B cell (primary cell): Measurements from ENCODE around the gene MIPOL1. TPM values are rescaled to one million over a fixed set of nuclear protein-coding genes. Genes with fewer than 3 reads are reported as not detected.

Experiments used
- ATAC-seq: fragments of 200-7000 bp; cut with Tn5 transposase; one replicate; pipeline ENCODE4 v1.10.0; 2021; ENCODE audit warnings: low read depth, mild to moderate bottlenecking, moderate number of reproducible peaks, moderate library complexity
- CTCF ChIA-PET: fragments of 350-600 bp; sonication (Branson Sonifier 250); formaldehyde crosslinking; loops from one replicate; lab custom pipeline; 2021; ENCODE audit warnings: antibody characterized with exemption, inconsistent platforms; lab: Charles Lee
- POLR2A ChIA-PET: fragments of 350-600 bp; sonication (Branson Sonifier 250); formaldehyde crosslinking; loops from one replicate; lab custom pipeline; 2021; ENCODE audit warnings: antibody characterized with exemption; lab: Charles Lee
- DNase-seq: peaks from one replicate; pipeline ENCODE4 v3.0.0; 2013
- H2AFZ ChIP-seq: 2 replicates; pipeline ENCODE4 v1.6.1; 2012; ENCODE audit warnings: mild to moderate bottlenecking, low read depth, low read length; ENCODE audit not compliant: insufficient read depth, poor library complexity, severe bottlenecking
- H3K27ac ChIP-seq, 2 donors: 1 replicate in 1 of 2; 2 replicates in 1 of 2; pipeline ENCODE4 v1.5.1; 2012 to 2013; ENCODE audit warnings: low read length in 2 of 2, mild to moderate bottlenecking in 2 of 2, moderate library complexity in 1 of 2
- H3K27me3 ChIP-seq, 4 experiments: fragments of 200-600 bp in 1 of 4; sonication (generic) in 1 of 4; replicated peaks in 1 of 4; 1 replicate in 2 of 4; 2 replicates in 2 of 4; pipeline versions ENCODE4 v1.6.1 to v1.7.0; 2013 to 2016; ENCODE audit warnings: low read length in 3 of 4, mild to moderate bottlenecking in 2 of 4, mixed read lengths in 1 of 4, moderate library complexity in 1 of 4; ENCODE audit not compliant: insufficient read depth in 4 of 4, control insufficient read depth in 3 of 4; ENCODE audit errors: control extremely low read depth in 1 of 4
- H3K36me3 ChIP-seq, 2 experiments: replicated peaks in 1 of 2; 1 replicate in 1 of 2; 2 replicates in 1 of 2; pipeline versions ENCODE4 v1.6.1 to v1.7.1; 2013; ENCODE audit warnings: low read length in 1 of 2; ENCODE audit not compliant: insufficient read depth in 2 of 2, control insufficient read depth in 1 of 2; ENCODE audit errors: control extremely low read depth in 1 of 2, extremely low read depth in 1 of 2
- H3K4me1 ChIP-seq, 2 donors: fragments of 200-600 bp in 1 of 2; sonication (generic) in 1 of 2; 1 replicate in 1 of 2; 2 replicates in 1 of 2; pipeline versions ENCODE4 v1.5.1 to v1.6.1; 2013 to 2017; ENCODE audit warnings: low read length in 2 of 2; ENCODE audit not compliant: control insufficient read depth in 2 of 2, insufficient read depth in 2 of 2
- H3K4me2 ChIP-seq: replicated peaks from 2 replicates; pipeline ENCODE3; 2012; ENCODE audit warnings: mild to moderate bottlenecking, low read depth, low read length; ENCODE audit not compliant: poor library complexity, severe bottlenecking
- H3K4me3 ChIP-seq, 5 experiments: fragments of 200-600 bp in 1 of 5; sonication (generic) in 1 of 5; 1 replicate in 3 of 5; 2 replicates in 2 of 5; pipeline versions ENCODE4 v1.5.1 to v1.7.0; 2011 to 2016; ENCODE audit warnings: low read length in 4 of 5, mild to moderate bottlenecking in 4 of 5, low read depth in 2 of 5, control low read depth in 1 of 5, moderate library complexity in 1 of 5; ENCODE audit not compliant: insufficient read depth in 1 of 5; ENCODE audit errors: control extremely low read depth in 1 of 5, extremely low read depth in 1 of 5
- H3K79me2 ChIP-seq: fragments of 200-600 bp; sonication (generic); one replicate; pipeline ENCODE4 v1.6.0; 2016; ENCODE audit warnings: low read length; ENCODE audit not compliant: control insufficient read depth, insufficient read depth
- H3K9ac ChIP-seq: fragments of 200-600 bp; sonication (generic); 2 replicates; pipeline ENCODE4 v1.6.1; 2017; ENCODE audit warnings: mild to moderate bottlenecking, low read length, moderate library complexity
- H3K9me3 ChIP-seq, 3 donors: one replicate each; pipeline versions ENCODE4 v1.6.1 to v1.7.1; 2013; ENCODE audit warnings: low read length in 2 of 3; ENCODE audit not compliant: control insufficient read depth in 2 of 3, insufficient read depth in 1 of 3; ENCODE audit errors: control extremely low read depth in 1 of 3
- H4K20me1 ChIP-seq: 2 replicates; pipeline ENCODE4 v1.6.0; 2012; ENCODE audit warnings: mild to moderate bottlenecking, low read length; ENCODE audit not compliant: insufficient read depth, control insufficient read depth, poor library complexity, severe bottlenecking
- H3K27ac Mint-ChIP-seq: one replicate; pipeline ENCODE4 v1.8.0; 2021; ENCODE audit warnings: mixed read lengths
- H3K27me3 Mint-ChIP-seq: one replicate; pipeline ENCODE4 v1.8.0; 2021; ENCODE audit warnings: mixed read lengths
- H3K4me1 Mint-ChIP-seq: one replicate; pipeline ENCODE4 v1.8.0; 2021; ENCODE audit warnings: mixed read lengths
- H3K4me3 Mint-ChIP-seq: one replicate; pipeline ENCODE4 v1.8.0; 2021; ENCODE audit warnings: mixed read lengths
- H3K9me3 Mint-ChIP-seq: one replicate; pipeline ENCODE4 v1.8.0; 2022; ENCODE audit warnings: mixed read lengths; ENCODE audit not compliant: insufficient read depth
- EZH2 ChIP-seq: IDR thresholded peaks from 2 replicates; pipeline ENCODE4 v1.6.1; 2012; ENCODE audit warnings: borderline replicate concordance, low read depth, mild to moderate bottlenecking, moderate library complexity, low read length; ENCODE audit not compliant: insufficient read depth, poor library complexity, severe bottlenecking
- WGBS: methylation state at CpG from one replicate; pipeline ENCODE4 v1.1.5; 2013; ENCODE audit warnings: missing lambda C conversion rate; ENCODE audit not compliant: insufficient coverage; 5-methylcytosine and 5-hydroxymethylcytosine counted together
- intact Hi-C: fragments of 100-400 bp; cut with micrococcal nuclease; formaldehyde crosslinking; loops from one replicate; pipeline ENCODE4 v1.10.0; 2022
- polyA plus RNA-seq: library from polyadenylated mRNA; depleted of rRNA; stranded (reverse); fragments of >200 nt; gene quantifications from 2 replicates; pipeline ENCODE4 v1.2.3, GENCODE V29; 2012
- total RNA-seq, 2 donors: library from RNA; stranded (reverse); fragments of 120-200 nt in 1 of 2; gene quantifications; 1 replicate in 1 of 2; 2 replicates in 1 of 2; pipeline versions ENCODE4 v1.2.3 to v1.2.4, GENCODE V29; 2013 to 2022
- TF ChIP-seq, protein P1 (sequence below): fragments of 200-600 bp; IDR thresholded peaks from one replicate; pipeline ENCODE4 v1.8.0; 2022; ENCODE audit warnings: antibody characterized with exemption, mild to moderate bottlenecking

MIPOL1 gene
- total and polyA plus RNA-seq, 2 donors (not counting 1 experiment from before 2014, with no cell fraction given): 0.17 TPM; not detected in 1

DNA sequence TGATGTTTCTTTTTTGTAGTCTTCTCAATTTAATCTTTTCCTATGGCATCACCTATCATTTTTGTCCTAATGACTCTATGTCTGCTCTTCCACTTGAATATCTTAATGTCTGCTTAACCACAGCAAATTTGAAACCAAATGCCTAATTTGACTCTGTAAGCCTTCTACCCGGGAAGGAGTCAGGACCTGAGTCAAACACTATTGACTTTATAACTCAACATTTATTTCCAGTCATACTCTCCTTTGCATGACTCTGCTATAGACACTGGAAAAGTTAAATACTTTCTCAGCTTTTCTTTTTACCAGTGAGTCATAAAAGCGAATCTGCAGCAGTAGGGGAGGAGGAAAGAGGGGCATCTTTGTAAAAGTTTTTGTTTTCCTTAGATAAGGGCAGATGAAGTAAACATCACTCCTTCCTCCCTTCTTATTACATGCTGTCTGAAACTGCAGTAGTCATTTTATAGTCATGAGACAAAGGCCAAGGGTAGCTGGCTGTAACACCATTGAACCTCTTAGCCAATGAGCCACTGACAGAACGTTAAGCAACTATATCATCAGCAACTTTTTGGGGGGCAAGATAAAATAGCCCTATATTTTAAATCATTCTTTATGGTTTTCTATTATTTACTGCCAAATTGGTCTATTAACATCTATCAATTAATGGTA, 179.3 kb downstream of the MIPOL1 start:
- no peak for TF ChIP-seq EZH2
- TF ChIP-seq, protein P1, sequence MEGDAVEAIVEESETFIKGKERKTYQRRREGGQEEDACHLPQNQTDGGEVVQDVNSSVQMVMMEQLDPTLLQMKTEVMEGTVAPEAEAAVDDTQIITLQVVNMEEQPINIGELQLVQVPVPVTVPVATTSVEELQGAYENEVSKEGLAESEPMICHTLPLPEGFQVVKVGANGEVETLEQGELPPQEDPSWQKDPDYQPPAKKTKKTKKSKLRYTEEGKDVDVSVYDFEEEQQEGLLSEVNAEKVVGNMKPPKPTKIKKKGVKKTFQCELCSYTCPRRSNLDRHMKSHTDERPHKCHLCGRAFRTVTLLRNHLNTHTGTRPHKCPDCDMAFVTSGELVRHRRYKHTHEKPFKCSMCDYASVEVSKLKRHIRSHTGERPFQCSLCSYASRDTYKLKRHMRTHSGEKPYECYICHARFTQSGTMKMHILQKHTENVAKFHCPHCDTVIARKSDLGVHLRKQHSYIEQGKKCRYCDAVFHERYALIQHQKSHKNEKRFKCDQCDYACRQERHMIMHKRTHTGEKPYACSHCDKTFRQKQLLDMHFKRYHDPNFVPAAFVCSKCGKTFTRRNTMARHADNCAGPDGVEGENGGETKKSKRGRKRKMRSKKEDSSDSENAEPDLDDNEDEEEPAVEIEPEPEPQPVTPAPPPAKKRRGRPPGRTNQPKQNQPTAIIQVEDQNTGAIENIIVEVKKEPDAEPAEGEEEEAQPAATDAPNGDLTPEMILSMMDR: no peak
- WGBS: 100% methylated on average over 1 of the region's 3 CpGs
- Histone ChIP-seq H3K79me2 (no peaks in the 10 kb centered on the region), H3K27ac (no peak overlapping the region), H3K4me3 (no peak overlapping the region), H3K36me3 (no peaks in the 10 kb centered on the region), H3K9ac (no peak overlapping the region), H2AFZ (no peak overlapping the region), H3K4me2 (no peak overlapping the region), H4K20me1 (no peaks in the 10 kb centered on the region), H3K4me1 (no peaks in the 10 kb centered on the region), H3K9me3 (no peaks in the 10 kb centered on the region), H3K27me3 (no peaks in the 10 kb centered on the region)
- Mint-ChIP-seq H3K4me1 (no peaks in the 10 kb centered on the region), H3K27ac (no peak overlapping the region), H3K9me3 (peaks cover 8% of the 10 kb centered on the region), H3K27me3 (no peaks in the 10 kb centered on the region), H3K4me3 (no peak overlapping the region)
- POLR2A ChIA-PET: no interaction called here
- CTCF ChIA-PET: interaction anchor here (0.7 kb wide), 1 partner anchor 40 kb away, joined by 4 read pairs; no protein-coding TSS in a partner anchor
- DNase-seq: no peak
- intact Hi-C loops: no loop called here
- ATAC-seq: no peak

DNA sequence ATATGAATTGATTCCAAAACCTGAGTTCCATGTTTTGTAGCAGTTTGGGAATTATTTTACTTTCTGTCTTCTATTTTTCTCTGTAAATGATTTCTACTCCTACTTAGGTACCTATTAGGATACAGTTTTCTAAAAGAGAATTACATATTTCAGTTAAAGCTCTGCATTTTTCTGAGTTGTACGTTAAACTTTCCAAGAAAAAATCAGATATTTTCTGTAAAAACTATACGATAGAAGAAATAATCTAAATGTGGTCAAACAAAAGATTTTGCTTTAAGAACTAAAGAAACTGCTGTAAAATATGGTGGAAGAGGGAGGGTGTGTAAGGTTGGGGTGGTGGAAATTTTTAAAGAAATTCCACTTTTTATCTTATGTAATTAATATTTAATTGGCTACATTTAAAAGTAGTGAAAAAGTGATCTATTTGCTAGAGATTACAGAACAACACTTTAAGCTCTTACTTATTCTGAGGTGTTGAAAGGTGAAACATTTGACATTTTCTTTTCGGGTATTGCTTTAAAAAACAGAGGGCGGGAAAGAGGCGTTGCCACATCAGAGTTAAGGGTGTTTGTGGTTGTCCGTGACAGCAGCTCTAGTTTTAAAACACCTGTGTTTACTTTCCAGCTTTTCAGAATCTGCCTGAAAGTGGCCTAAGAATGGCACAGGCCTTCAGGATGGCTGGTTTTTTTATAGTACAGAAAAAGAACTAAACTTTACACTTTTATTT, 187.3 kb downstream of the MIPOL1 start:
- Histone ChIP-seq H3K9me3 (no peaks in the 10 kb centered on the region), H3K27ac (no peak overlapping the region), H3K27me3 (no peaks in the 10 kb centered on the region), H3K9ac (no peak overlapping the region), H4K20me1 (no peaks in the 10 kb centered on the region), H3K79me2 (no peaks in the 10 kb centered on the region), H3K4me1 (no peaks in the 10 kb centered on the region), H3K36me3 (no peaks in the 10 kb centered on the region), H3K4me2 (no peak overlapping the region), H2AFZ (no peak overlapping the region), H3K4me3 (no peak overlapping the region)
- intact Hi-C loops: loop anchor here (5.0 kb wide), 1 partner anchor 63 kb away; no protein-coding TSS in a partner anchor
- no peaks in the 10 kb centered on the region for H3K27me3 Mint-ChIP-seq
- ATAC-seq (no peak), DNase-seq (no peak)
- H3K4me1 Mint-ChIP-seq: no peaks in the 10 kb centered on the region
- WGBS: 97% methylated on average over 4 of the region's 6 CpGs
- TF ChIP-seq, protein P1: no peak
- no peak for TF ChIP-seq EZH2
- ChIA-PET POLR2A (no interaction called here), CTCF (no interaction called here)
- H3K9me3 Mint-ChIP-seq: peaks cover 4% of the 10 kb centered on the region
- H3K27ac Mint-ChIP-seq: no peak overlapping the region
- no peak overlapping the region for H3K4me3 Mint-ChIP-seq
